HEK293 (cell line): ENCODE results near the gene CACNA2D4.

Experiments used
- CTCF ChIA-PET: fragments of 350-600 bp; formaldehyde crosslinking; extraction: SDS; loops from one replicate; lab custom pipeline; 2021; ENCODE audit warnings: antibody characterized with exemption; lab: Yijun Ruan, JAX
- POLR2A ChIA-PET: fragments of 300-600 bp; formaldehyde crosslinking; extraction: SDS; loops from one replicate; lab custom pipeline; 2020; ENCODE audit warnings: antibody characterized with exemption, inconsistent platforms; lab: Yijun Ruan, JAX
- H3K27ac ChIP-seq: fragments of 200-500 bp; sonication (Bioruptor generic); 2 replicates; pipeline ENCODE4 v1.5.1; 2014; ENCODE audit warnings: low read depth, low read length, control low read depth, inconsistent platforms; ENCODE audit errors: extremely low read depth
- H3K36me3 ChIP-seq, 2 experiments: fragments of 200-500 bp in 1 of 2; sonication (Bioruptor generic) in 1 of 2; 1 replicate in 1 of 2; 2 replicates in 1 of 2; pipeline ENCODE4 v1.5.1; 2014 to 2017; ENCODE audit warnings: inconsistent platforms in 2 of 2, low read length in 2 of 2; ENCODE audit not compliant: control insufficient read depth in 2 of 2, insufficient read depth in 1 of 2
- H3K4me1 ChIP-seq: fragments of 200-500 bp; sonication (Bioruptor generic); 2 replicates; pipeline ENCODE4 v1.5.1; 2014; ENCODE audit warnings: mild to moderate bottlenecking, low read length, inconsistent platforms; ENCODE audit not compliant: control insufficient read depth, insufficient read depth
- H3K4me3 ChIP-seq: 2 replicates; pipeline ENCODE4 v1.5.1; 2011; ENCODE audit warnings: low read depth, mild to moderate bottlenecking, control low read depth, low read length, moderate library complexity
- H3K9me3 ChIP-seq: fragments of 200-500 bp; sonication (Bioruptor generic); 2 replicates; pipeline ENCODE4 v1.5.1; 2014; ENCODE audit warnings: low read depth, low read length, inconsistent platforms; ENCODE audit not compliant: control insufficient read depth, insufficient read depth
- CTCF ChIP-seq: fragments of 450-650 bp; formaldehyde crosslinking; IDR thresholded peaks from 2 replicates; pipeline ENCODE4 v1.5.1; 2016; ENCODE audit warnings: missing biosample characterization, missing genetic modification characterization
- FEZF1 ChIP-seq: fragments of 450-650 bp; formaldehyde crosslinking; IDR thresholded peaks from 2 replicates; pipeline ENCODE4 v1.5.1; 2016; ENCODE audit warnings: missing biosample characterization, missing genetic modification characterization
- OSR2 ChIP-seq: fragments of 450-650 bp; formaldehyde crosslinking; IDR thresholded peaks from 2 replicates; pipeline ENCODE4 v1.5.1; 2016; ENCODE audit warnings: missing biosample characterization, missing genetic modification characterization
- PRDM1 ChIP-seq: fragments of 450-650 bp; formaldehyde crosslinking; IDR thresholded peaks from 2 replicates; pipeline ENCODE4; 2016; ENCODE audit warnings: missing biosample characterization, missing genetic modification characterization
- YY1 ChIP-seq: fragments of 450-650 bp; formaldehyde crosslinking; IDR thresholded peaks from 2 replicates; pipeline ENCODE4 v1.5.1; 2018; ENCODE audit warnings: missing biosample characterization, missing genetic modification characterization
- ZBTB7A ChIP-seq: fragments of 450-650 bp; formaldehyde crosslinking; IDR thresholded peaks from 2 replicates; pipeline ENCODE4 v1.5.1; 2016; ENCODE audit warnings: low read depth, missing biosample characterization, missing genetic modification characterization
- ZFP69B ChIP-seq: fragments of 450-650 bp; formaldehyde crosslinking; IDR thresholded peaks from 2 replicates; pipeline ENCODE4 v1.5.1; 2016; ENCODE audit warnings: missing biosample characterization, missing genetic modification characterization
- ZIC2 ChIP-seq: fragments of 450-650 bp; formaldehyde crosslinking; IDR thresholded peaks from 2 replicates; pipeline ENCODE4 v1.5.1; 2016; ENCODE audit warnings: missing biosample characterization, missing genetic modification characterization
- ZNF132 ChIP-seq: fragments of 450-650 bp; formaldehyde crosslinking; IDR thresholded peaks from 2 replicates; pipeline ENCODE4 v1.5.1; 2017; ENCODE audit warnings: missing biosample characterization, missing genetic modification characterization, borderline replicate concordance
- ZNF148 ChIP-seq: fragments of 450-650 bp; formaldehyde crosslinking; IDR thresholded peaks from 2 replicates; pipeline ENCODE4 v1.5.0; 2017; ENCODE audit warnings: missing biosample characterization, missing genetic modification characterization, borderline replicate concordance
- ZNF23 ChIP-seq: fragments of 450-650 bp; formaldehyde crosslinking; IDR thresholded peaks from 2 replicates; pipeline ENCODE4 v1.5.1; 2016; ENCODE audit warnings: missing biosample characterization, missing genetic modification characterization, borderline replicate concordance
- ZNF274 ChIP-seq, 2 experiments: fragments of 200-500 bp in 1 of 2; fragments of 450-650 bp in 1 of 2; sonication (Bioruptor generic) in 1 of 2; formaldehyde crosslinking in 1 of 2; IDR thresholded peaks; 2 replicates each; pipeline versions ENCODE4 v1.5.1 to v1.6.1; 2014 to 2016; ENCODE audit warnings: borderline replicate concordance in 1 of 2, inconsistent platforms in 1 of 2, low read length in 1 of 2, missing biosample characterization in 1 of 2, missing genetic modification characterization in 1 of 2
- ZNF391 ChIP-seq: fragments of 450-650 bp; formaldehyde crosslinking; IDR thresholded peaks from 2 replicates; pipeline ENCODE4 v1.5.1; 2016; ENCODE audit warnings: low read depth, missing biosample characterization, missing genetic modification characterization, borderline replicate concordance
- ZNF416 ChIP-seq: fragments of 450-650 bp; formaldehyde crosslinking; IDR thresholded peaks from 2 replicates; pipeline ENCODE4 v1.5.1; 2016; ENCODE audit warnings: missing biosample characterization, missing genetic modification characterization
- ZNF433 ChIP-seq: fragments of 450-650 bp; formaldehyde crosslinking; IDR thresholded peaks from 2 replicates; pipeline ENCODE4 v1.5.1; 2016; ENCODE audit warnings: missing biosample characterization, missing genetic modification characterization, low read depth
- ZNF510 ChIP-seq: fragments of 450-650 bp; formaldehyde crosslinking; IDR thresholded peaks from 2 replicates; pipeline ENCODE4 v1.5.1; 2018; ENCODE audit warnings: mild to moderate bottlenecking, missing genetic modification characterization, missing biosample characterization; ENCODE audit not compliant: insufficient replicate concordance
- ZNF521 ChIP-seq: fragments of 450-650 bp; formaldehyde crosslinking; IDR thresholded peaks from 2 replicates; pipeline ENCODE4 v1.5.1; 2017; ENCODE audit warnings: missing biosample characterization, mild to moderate bottlenecking, missing genetic modification characterization
- ZNF549 ChIP-seq: fragments of 450-650 bp; IDR thresholded peaks from 2 replicates; pipeline ENCODE4 v1.5.1; 2018; ENCODE audit warnings: missing biosample characterization, missing genetic modification characterization, mild to moderate bottlenecking, inconsistent platforms, moderate library complexity
- ZNF610 ChIP-seq: fragments of 450-650 bp; formaldehyde crosslinking; IDR thresholded peaks from 2 replicates; pipeline ENCODE4 v1.5.1; 2016; ENCODE audit warnings: missing biosample characterization, missing genetic modification characterization, borderline replicate concordance
- ZNF623 ChIP-seq: fragments of 450-650 bp; formaldehyde crosslinking; IDR thresholded peaks from 2 replicates; pipeline ENCODE4 v1.5.1; 2016; ENCODE audit warnings: missing biosample characterization, missing genetic modification characterization
- ZNF660 ChIP-seq: fragments of 450-650 bp; IDR thresholded peaks from 2 replicates; pipeline ENCODE4 v1.5.1; 2018; ENCODE audit warnings: missing biosample characterization, mild to moderate bottlenecking, missing genetic modification characterization
- ZNF670 ChIP-seq: fragments of 450-650 bp; formaldehyde crosslinking; IDR thresholded peaks from 2 replicates; pipeline ENCODE4 v1.5.1; 2016; ENCODE audit warnings: missing biosample characterization, missing genetic modification characterization, low read depth
- ZNF701 ChIP-seq: fragments of 450-650 bp; formaldehyde crosslinking; IDR thresholded peaks from 2 replicates; pipeline ENCODE4 v1.5.1; 2016; ENCODE audit warnings: missing biosample characterization, missing genetic modification characterization
- ZNF76 ChIP-seq: fragments of 450-650 bp; formaldehyde crosslinking; IDR thresholded peaks from 2 replicates; pipeline ENCODE4; 2016; ENCODE audit warnings: low read depth, missing biosample characterization, missing genetic modification characterization, borderline replicate concordance
- ZSCAN23 ChIP-seq: fragments of 450-650 bp; formaldehyde crosslinking; IDR thresholded peaks from 2 replicates; pipeline ENCODE4 v1.5.1; 2016; ENCODE audit warnings: missing biosample characterization, missing genetic modification characterization

The CACNA2D4 gene

GRCh38 chr12:1870086-1870485, 48.4 kb downstream of the CACNA2D4 start:
- POLR2A ChIA-PET = no interaction called here
- Histone ChIP-seq H3K27ac (no peak overlapping the region), H3K4me3 (no peak overlapping the region), H3K4me1 (no peaks in the 10 kb centered on the region)
- CTCF ChIA-PET = no interaction called here
- TF ChIP-seq ZNF670 (tag by site-specific recombination) (no peak), ZNF132 (tag by site-specific recombination) (no peak), CTCF (tag by site-specific recombination) (no peak), ZNF76 (no peak), ZNF521 (no peak), ZNF610 (no peak), ZNF416 (tag by site-specific recombination) (no peak)
- TF ChIP-seq, all 188 proteins: peak for 0
- Histone ChIP-seq H3K36me3 (no peaks in the 10 kb centered on the region), H3K9me3 (no peaks in the 10 kb centered on the region)

- no peak overlapping the region for H3K4me3 ChIP-seq
- H3K36me3 ChIP-seq = no peaks in the 10 kb centered on the region
- CTCF ChIA-PET = interaction anchor here (0.6 kb wide), 1 partner anchor 261 kb away, joined by 4 read pairs; no protein-coding TSS in a partner anchor
- POLR2A ChIA-PET = no interaction called here
- H3K9me3 ChIP-seq = no peaks in the 10 kb centered on the region
- no peaks in the 10 kb centered on the region for H3K4me1 ChIP-seq
- no peak overlapping the region for H3K27ac ChIP-seq
- TF ChIP-seq ZNF623 (tag by site-specific recombination) = no peak
- TF ChIP-seq ZSCAN23 (tag by site-specific recombination) = no peak
- TF ChIP-seq PRDM1 (tag by site-specific recombination) = no peak
- no peak for TF ChIP-seq ZNF660 (tag by site-specific recombination)
- TF ChIP-seq OSR2 (tag by site-specific recombination) = no peak
- TF ChIP-seq ZNF510 (tag by site-specific recombination) = no peak
- no peak for TF ChIP-seq ZFP69B (tag by site-specific recombination)
- TF ChIP-seq FEZF1 = no peak
- TF ChIP-seq ZNF391 (tag by site-specific recombination) = no peak
- no peak for TF ChIP-seq ZNF433 (tag by site-specific recombination)
- no peak for TF ChIP-seq ZIC2
- TF ChIP-seq ZNF274 (IDR thresholded peaks at IDR 0.05; ENCODE audit: low read length) = no peak
- TF ChIP-seq ZNF274 (tag by site-specific recombination; IDR thresholded peaks at IDR 0.05; ENCODE audit: borderline replicate concordance) = no peak
- TF ChIP-seq ZNF701 (tag by site-specific recombination) = no peak
- TF ChIP-seq ZBTB7A (tag by site-specific recombination) = no peak
- no peak for TF ChIP-seq ZNF148 (tag by site-specific recombination)
- TF ChIP-seq ZNF549 (tag by site-specific recombination) = no peak
- no peak for TF ChIP-seq YY1 (tag by site-specific recombination)
- TF ChIP-seq ZNF23 (tag by site-specific recombination) = no peak
Measured at GRCh38 chr12:1869145-1869544, 49.3 kb downstream of the CACNA2D4 start.
